GM12878 (cell line): Measurements from ENCODE around the gene KCTD16. TPM values are rescaled to one million over a fixed set of nuclear protein-coding genes. Genes with fewer than 3 reads are reported as not detected.

Experiments
- ATF7 ChIP-seq: fragments of 450-650 bp; IDR thresholded peaks from 2 replicates; pipeline ENCODE4 v1.6.1; 2016; ENCODE audit warnings: low read depth, mild to moderate bottlenecking
- BACH1 ChIP-seq: fragments of 450-650 bp; IDR thresholded peaks from 2 replicates; pipeline ENCODE4 v1.6.1; 2017; ENCODE audit warnings: mild to moderate bottlenecking, borderline replicate concordance
- CREB1 ChIP-seq: IDR thresholded peaks from 2 replicates; pipeline ENCODE4 v1.6.1; 2012; ENCODE audit warnings: low read depth, mild to moderate bottlenecking, inconsistent platforms
- CREM ChIP-seq: IDR thresholded peaks from 2 replicates; pipeline ENCODE4 v1.6.1; 2014; ENCODE audit warnings: antibody characterized with exemption, low read depth
- EP300 ChIP-seq, 2 experiments: fragments of 150-350 bp in 1 of 2; IDR thresholded peaks; 2 replicates each; pipeline ENCODE4 v1.6.1; 2011 to 2012; ENCODE audit warnings: low read depth in 2 of 2, low read length in 2 of 2, borderline replicate concordance in 1 of 2, improper control_type of control experiment in 1 of 2, inconsistent platforms in 1 of 2; ENCODE audit not compliant: control insufficient read depth in 1 of 2
- ETV6 ChIP-seq, 2 experiments: fragments of 450-650 bp in 1 of 2; IDR thresholded peaks in 1 of 2; conservative IDR thresholded peaks in 1 of 2; 2 replicates each; pipeline ENCODE4 v1.6.1; 2014; ENCODE audit warnings: antibody characterized with exemption in 1 of 2, borderline replicate concordance in 1 of 2, low read depth in 1 of 2, mild to moderate bottlenecking in 1 of 2, moderate library complexity in 1 of 2
- NFIC ChIP-seq: IDR thresholded peaks from 2 replicates; pipeline ENCODE4 v1.6.1; 2012; ENCODE audit warnings: low read depth, mild to moderate bottlenecking, inconsistent platforms, low read length, moderate library complexity
- PAX5 ChIP-seq: IDR thresholded peaks from 2 replicates; pipeline ENCODE4 v1.6.1; 2011; ENCODE audit warnings: low read depth, low read length, borderline replicate concordance
- POU2F2 ChIP-seq: IDR thresholded peaks from 3 replicates; pipeline ENCODE4 v1.6.1; 2011; ENCODE audit warnings: low read depth, mild to moderate bottlenecking, low read length, borderline replicate concordance
- RUNX3 ChIP-seq: IDR thresholded peaks from 2 replicates; pipeline ENCODE4 v1.6.1; 2012; ENCODE audit warnings: low read length, inconsistent platforms
- SKIL ChIP-seq: fragments of 450-650 bp; IDR thresholded peaks from 2 replicates; pipeline ENCODE4 v1.6.1; 2017; ENCODE audit warnings: mild to moderate bottlenecking, low read depth, inconsistent platforms; ENCODE audit not compliant: poor library complexity, severe bottlenecking
- ZZZ3 ChIP-seq: IDR thresholded peaks from 2 replicates; pipeline ENCODE4 v1.6.1; 2011; ENCODE audit warnings: low read depth; ENCODE audit not compliant: control insufficient read depth, insufficient read length
- polyA plus RNA-seq, 11 experiments: library from polyadenylated mRNA; depleted of rRNA in 4 of 11; unstranded in 6 of 11; stranded (reverse) in 5 of 11; fragments of >200 nt; fragmentation: Nextera tagmentation in 4 of 11; fragmentation: Illumina TruSeq in 1 of 11; extraction: Ambion mirVana in 4 of 11; extraction: Trizol in 1 of 11; gene quantifications; 1 replicate in 1 of 11; 2 replicates in 10 of 11; pipeline versions ENCODE4 v1.2.1 to v1.2.3, GENCODE V29; 2011 to 2016; ENCODE audit warnings: inconsistent platforms in 2 of 11, missing spikeins in 2 of 11, low read depth in 1 of 11
- total RNA-seq, 4 experiments: library from RNA; depleted of rRNA in 3 of 4; stranded (reverse); fragments of >200 nt in 3 of 4; fragmentation: Illumina TruSeq in 1 of 4; extraction: Trizol in 1 of 4; gene quantifications; 2 replicates each; pipeline versions ENCODE4 v1.2.1 to v1.2.3, GENCODE V29; 2013 to 2021

KCTD16 gene
- total and polyA plus RNA-seq, 10 of the 15 experiments (the other 5 are each of a cell fraction or from before 2014, with no cell fraction given): 0.03 to 0.10 (median 0.06) TPM; not detected in 3

DNA sequence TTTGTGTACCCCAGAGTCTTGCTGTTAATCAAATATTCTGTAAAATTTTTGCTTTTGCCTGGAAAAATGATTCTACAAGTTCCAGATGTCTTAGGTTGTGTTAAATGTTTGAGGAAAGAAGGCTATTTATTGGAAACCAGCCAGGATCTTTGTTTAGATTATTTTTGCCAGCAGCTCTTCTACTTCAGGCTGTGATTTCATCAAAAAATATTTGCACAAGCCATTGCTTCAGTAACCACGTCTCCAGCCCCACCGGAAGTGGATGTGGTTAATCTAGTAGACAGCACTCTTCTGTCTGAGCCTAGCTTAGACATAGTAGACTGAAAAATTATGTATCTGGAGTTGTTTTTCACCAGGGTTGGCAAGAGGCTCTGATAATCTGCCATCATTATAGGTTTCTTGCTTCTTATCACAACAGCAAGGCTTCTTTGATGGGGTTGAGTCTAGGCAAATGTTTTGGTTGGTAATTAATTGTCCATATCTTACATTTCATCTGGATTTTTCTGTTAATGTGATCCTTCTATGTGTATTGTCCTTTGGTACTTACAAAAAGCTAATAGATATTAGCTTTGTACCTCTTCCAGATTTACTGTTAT, 17.1 kb downstream of the KCTD16 start (continued):
- TF ChIP-seq SKIL (peak; percentile 78), ETV6 (conservative IDR thresholded peaks at IDR 0.05 in 1 of 2, IDR thresholded peaks at IDR 0.05 in 1 of 2; ENCODE audit: borderline replicate concordance in 1 of 2, low read depth in 1 of 2) (peak in 1 of 2 experiments; percentile 61; a peak in 1 of 4 replicates), PAX5 (0 out of 2 replicates have a peak, but pooled peaks have one; percentile 30), CREM (peak; percentile 75; the same call in 1 of the 2 replicates), ATF7 (0 out of 2 replicates have a peak, but pooled peaks have one; percentile 33), RUNX3 (peak; percentile 98), CREB1 (peak; percentile 60; the same call in 1 of the 2 replicates), EP300 (IDR thresholded peaks at IDR 0.05; ENCODE audit: borderline replicate concordance in 1 of 2, control insufficient read depth in 1 of 2, low read depth in 2 of 2, low read length in 2 of 2) (peak; percentile 39 to 42; a peak in 1 of 4 replicates), NFIC (peak; percentile 84; the same call in 1 of the 2 replicates), BACH1 (no peak), POU2F2 (0 out of 3 replicates have a peak, but pooled peaks have one; percentile 19), ZZZ3 (no peak)
